Adrenal gland (tissue), 12 donors: ENCODE data around the gene VEZF1. TPM values are rescaled to one million over a fixed set of nuclear protein-coding genes. Genes with fewer than 3 reads are reported as not detected.
A peak's percentile ranks its signal among the peaks of the same experiment; 100 is the strongest.
"Not testable (repeated sequence)": the region's sequence is repeated elsewhere in the genome, so short reads cannot be mapped to it uniquely, and the experiment has no call there.

Experiments used
- DNase-seq, 7 donors: peaks; one replicate each; pipeline ENCODE4 v3.0.0-alpha.2; 2019 to 2020
- H3K27ac ChIP-seq, 5 donors: fragments of 200-600 bp; sonication (generic) in 4 of 5; 1 replicate in 3 of 5; 2 replicates in 2 of 5; pipeline versions ENCODE4 v1.5.1 to v1.8.0; 2016 to 2020; ENCODE audit warnings: mild to moderate bottlenecking in 1 of 5
- H3K27me3 ChIP-seq: fragments of 200-600 bp; 2 replicates; pipeline ENCODE4 v1.8.0; 2021
- H3K36me3 ChIP-seq, 2 donors: fragments of 200-600 bp; replicated peaks in 1 of 2; 1 replicate in 1 of 2; 2 replicates in 1 of 2; pipeline versions ENCODE4 v1.5.1 to v1.8.0; 2018 to 2022
- H3K4me1 ChIP-seq, 2 donors: fragments of 200-600 bp; replicated peaks in 1 of 2; 1 replicate in 1 of 2; 2 replicates in 1 of 2; pipeline versions ENCODE4 v1.5.1 to v1.8.0; 2018 to 2021
- H3K4me3 ChIP-seq, 4 donors: fragments of 200-600 bp; sonication (generic) in 3 of 4; one replicate each; pipeline ENCODE4 v1.5.1; 2016 to 2018
- H3K9me3 ChIP-seq, 3 donors: fragments of 200-600 bp; sonication (generic) in 1 of 3; replicated peaks in 1 of 3; 1 replicate in 2 of 3; 2 replicates in 1 of 3; pipeline versions ENCODE4 v1.5.1 to v1.8.0; 2016 to 2021
- CTCF ChIP-seq, 6 experiments: fragments of 450-650 bp in 4 of 6; fragments of 200-600 bp in 2 of 6; sonication (generic) in 1 of 6; IDR thresholded peaks; 1 replicate in 5 of 6; 2 replicates in 1 of 6; pipeline versions ENCODE4 v1.5.1 to v1.8.0; 2016 to 2021; ENCODE audit warnings: antibody characterized with exemption in 6 of 6, mild to moderate bottlenecking in 2 of 6, moderate library complexity in 1 of 6
- POLR2A ChIP-seq, 2 donors: fragments of 450-650 bp; IDR thresholded peaks; one replicate each; pipeline ENCODE4 v1.6.1; 2017; ENCODE audit warnings: antibody characterized with exemption in 2 of 2, mild to moderate bottlenecking in 2 of 2, moderate library complexity in 1 of 2
- WGBS, 4 donors: extraction: QIAGEN DNeasy Blood & Tissue Kit in 2 of 4; methylation state at CpG; one replicate each; pipeline versions ENCODE4 v1.1.5 to v1.1.7; 2013 to 2017; 5-methylcytosine and 5-hydroxymethylcytosine counted together
- intact Hi-C, 2 donors: fragments of 100-400 bp; cut with DNase I; formaldehyde crosslinking; loops; one replicate each; pipeline versions ENCODE4 v1.14.1 to v1.15.0; 2022 to 2023
- polyA plus RNA-seq, 3 donors: library from polyadenylated mRNA; stranded (reverse); fragments of 200-250 nt in 2 of 3; fragments of 350-450 nt in 1 of 3; fragmentation: Illumina TruSeq in 1 of 3; extraction: RNeasy Lipid Tissue Mini Kit (QIAGEN cat#74804) in 1 of 3; gene quantifications; one replicate each; pipeline ENCODE4 v1.2.3, GENCODE V29; 2013 to 2014
- total RNA-seq, 9 donors: library from RNA; depleted of rRNA in 4 of 9; stranded (reverse); fragments of >200 nt in 4 of 9; fragments of 120-200 nt in 1 of 9; fragmentation: NEBNext Ultra II Directional in 1 of 9; extraction: Animal tissue kit (Norgen Biotek cat#: 25700) in 1 of 9; gene quantifications; one replicate each; pipeline versions ENCODE4 v1.1.0 to v1.2.4, GENCODE V29; 2013 to 2023
- donor health status: healthy with polysubstance abuse.
- donor health status: Bipolar disorder and iron deficiency.
- donor health status: DM: yes; HTN: yes; CAD: no.
- donor health status: DM: no; HTN: no; CAD: no.
- donor health status: DM: no; HTN: no; CAD: no.
- donor health status: DM: yes; HTN: yes; CAD: no.

Gene VEZF1
- total and polyA plus RNA-seq, 12 donors = 14.1 to 105 (median 65.1) TPM

- H3K4me3 ChIP-seq = no peak overlapping the region
- intact Hi-C loops = no loop called here
- DNase-seq = peak in 1 of 7 donors; percentile 24
- no peaks in the 10 kb centered on the region for H3K27me3 ChIP-seq
- TF ChIP-seq CTCF (IDR thresholded peaks at IDR 0.05) = no peak
- no peak for TF ChIP-seq POLR2A (IDR thresholded peaks at IDR 0.05)
- WGBS, 4 donors = 30 to 40% (median 36%) methylated on average over 1 of the region's 1 CpG
- peak overlapping the region in 3 of 5 donors; percentile 33 to 72 (median 65) for H3K27ac ChIP-seq
- no peaks in the 10 kb centered on the region for H3K9me3 ChIP-seq
- peaks cover 6 to 22% of the 10 kb centered on the region in 2 donors for H3K4me1 ChIP-seq
- peaks cover 0 to 71% of the 10 kb centered on the region in 2 donors for H3K36me3 ChIP-seq
Observed at GRCh38 chr17:57975044-57975443, 13.0 kb downstream of the VEZF1 start.

GRCh38 chr17:57974053-57974824 is 13.8 kb downstream of the VEZF1 start:
- WGBS, 4 donors = 86 to 93% (median 88%) methylated on average over 4 of the region's 4 CpGs
- peaks cover 6 to 22% of the 10 kb centered on the region in 2 donors for H3K4me1 ChIP-seq
- H3K4me3 ChIP-seq, DNase-seq, H3K27me3 ChIP-seq, H3K9me3 ChIP-seq, intact Hi-C loops: not testable (repeated sequence)
- peaks cover 0 to 63% of the 10 kb centered on the region in 2 donors for H3K36me3 ChIP-seq
- peak overlapping the region in 3 of 5 donors; percentile 33 to 72 (median 54) for H3K27ac ChIP-seq

- Histone ChIP-seq H3K4me1 (peaks cover 6 to 22% of the 10 kb centered on the region in 2 donors), H3K4me3 (no peak overlapping the region), H3K27ac (peak overlapping the region in 1 of 5 donors; percentile 51), H3K9me3 (no peaks in the 10 kb centered on the region), H3K36me3 (peaks cover 0 to 42% of the 10 kb centered on the region in 2 donors), H3K27me3 (no peaks in the 10 kb centered on the region)
- TF ChIP-seq CTCF (IDR thresholded peaks at IDR 0.05) = no peak
- TF ChIP-seq POLR2A (IDR thresholded peaks at IDR 0.05) = no peak
- WGBS, 4 donors = 8 to 30% (median 14%) methylated on average over 1 of the region's 1 CpG
- DNase-seq = peak in 2 of 7 donors; percentile 51 to 53
- intact Hi-C loops = no loop called here
Observed at GRCh38 chr17:57972151-57972550, 15.9 kb downstream of the VEZF1 start.

GRCh38 chr17:57971572-57971971 is 16.5 kb downstream of the VEZF1 start:
- H3K4me1 ChIP-seq = peaks cover 6 to 22% of the 10 kb centered on the region in 2 donors
- no peak overlapping the region for H3K4me3 ChIP-seq
- WGBS, 4 donors = 70 to 79% (median 76%) methylated on average over 10 of the region's 10 CpGs
- H3K27me3 ChIP-seq = no peaks in the 10 kb centered on the region
- intact Hi-C loops = no loop called here
- no peaks in the 10 kb centered on the region for H3K9me3 ChIP-seq
- H3K36me3 ChIP-seq = peaks cover 0 to 36% of the 10 kb centered on the region in 2 donors
- H3K27ac ChIP-seq = no peak overlapping the region
- DNase-seq = no peak
- TF ChIP-seq CTCF (IDR thresholded peaks at IDR 0.05) (no peak), POLR2A (IDR thresholded peaks at IDR 0.05) (no peak)
